ENCODE data around the gene RAB32.
"Not testable (repeated sequence)": the region's sequence is repeated elsewhere in the genome, so short reads cannot be mapped to it uniquely, and the experiment has no call there.

Gene RAB32

GRCh38 chr6:146543211-146543939 is at the start of gene RAB32:
Gene RAB32 (plus strand): TSS chr6:146543833. CDS start chr6:146543872, 39 bp downstream.
- DNase-seq (ENCODE audit: low read depth): peak; percentile 4

- no peak for DNase-seq (ENCODE audit: low read depth)
Observed at GRCh38 chr6:146498309-146498708, 45.3 kb upstream of the RAB32 start.

GRCh38 chr6:146503096-146503495 is 40.5 kb upstream of the RAB32 start:
- no peak for DNase-seq (ENCODE audit: low read depth)

GRCh38 chr6:146515212-146515611 is 28.4 kb upstream of the RAB32 start:
- no peak for DNase-seq (ENCODE audit: low read depth)

- DNase-seq (ENCODE audit: low read depth): no peak
Observed at GRCh38 chr6:146526192-146526591, 17.4 kb upstream of the RAB32 start.

- no peak for DNase-seq (ENCODE audit: low read depth)
Observed at GRCh38 chr6:146532702-146533101, 10.9 kb upstream of the RAB32 start.

GRCh38 chr6:146542881-146543210 is 787 bp upstream of the RAB32 start:
- DNase-seq (ENCODE audit: low read depth): no peak

- no peak for DNase-seq (ENCODE audit: low read depth)
Observed at GRCh38 chr6:146543940-146544615, 445 bp downstream of the RAB32 start.

GRCh38 chr6:146544616-146545182 is 1.1 kb downstream of the RAB32 start:
- DNase-seq (ENCODE audit: low read depth): no peak

- no peak for DNase-seq (ENCODE audit: low read depth)
Observed at GRCh38 chr6:146545581-146545980, 1.9 kb downstream of the RAB32 start.

GRCh38 chr6:146546443-146547043 is 2.9 kb downstream of the RAB32 start:
- DNase-seq (ENCODE audit: low read depth): no peak

- no peak for DNase-seq (ENCODE audit: low read depth)
Observed at GRCh38 chr6:146547889-146548288, 4.3 kb downstream of the RAB32 start.

- no peak for DNase-seq (ENCODE audit: low read depth)
Observed at GRCh38 chr6:146548898-146549374, 5.3 kb downstream of the RAB32 start.

- no peak for DNase-seq (ENCODE audit: low read depth)
Observed at GRCh38 chr6:146550911-146551310, 7.3 kb downstream of the RAB32 start.

GRCh38 chr6:146551545-146551944 is 7.9 kb downstream of the RAB32 start:
- no peak for DNase-seq (ENCODE audit: low read depth)

GRCh38 chr6:146553377-146554135 is 9.9 kb downstream of the RAB32 start:
- no peak for DNase-seq (ENCODE audit: low read depth)

GRCh38 chr6:146560607-146561006 is 17.0 kb downstream of the RAB32 start:
- DNase-seq (ENCODE audit: low read depth): no peak

- DNase-seq (ENCODE audit: low read depth): not testable (repeated sequence)
Observed at GRCh38 chr6:146566661-146567060, 23.0 kb downstream of the RAB32 start.

GRCh38 chr6:146568619-146569018 is 25.0 kb downstream of the RAB32 start:
- DNase-seq (ENCODE audit: low read depth): not testable (repeated sequence)

GRCh38 chr6:146574211-146574610 is 30.6 kb downstream of the RAB32 start:
- no peak for DNase-seq (ENCODE audit: low read depth)

- no peak for DNase-seq (ENCODE audit: low read depth)
Observed at GRCh38 chr6:146578054-146578453, 34.4 kb downstream of the RAB32 start.

- no peak for DNase-seq (ENCODE audit: low read depth)
Observed at GRCh38 chr6:146581968-146582367, 38.3 kb downstream of the RAB32 start.
